ENCODE results near the gene BRD3.
"Not testable (repeated sequence)": the region's sequence is repeated elsewhere in the genome, so short reads cannot be mapped to it uniquely, and the experiment has no call there.

The BRD3 gene
- total RNA-seq: 42.2 to 44.2 reads per million in 2 donors

- DNase-seq: peak; percentile 75
Observed at GRCh38 chr9:134067904-134068743, at the start of gene BRD3. Gene BRD3, minus strand, starts transcription at chr9:134068026. Its CDS starts 14,549 bp downstream, at chr9:134053477.

GRCh38 chr9:134112561-134112960 is 44.7 kb upstream of the BRD3 start:
- DNase-seq: no peak

GRCh38 chr9:134111064-134111463 is 43.2 kb upstream of the BRD3 start:
- DNase-seq: no peak

- DNase-seq: no peak
Observed at GRCh38 chr9:134103391-134103998, 35.7 kb upstream of the BRD3 start.

GRCh38 chr9:134101623-134102149 is 33.9 kb upstream of the BRD3 start:
- no peak for DNase-seq

- DNase-seq: not testable (repeated sequence)
Observed at GRCh38 chr9:134101133-134101532, 33.3 kb upstream of the BRD3 start.

- no peak for DNase-seq
Observed at GRCh38 chr9:134100040-134100439, 32.2 kb upstream of the BRD3 start.

GRCh38 chr9:134099123-134099761 is 31.4 kb upstream of the BRD3 start:
- DNase-seq: no peak

- DNase-seq: no peak
Observed at GRCh38 chr9:134089972-134090371, 22.1 kb upstream of the BRD3 start.

GRCh38 chr9:134088063-134088725 is 20.4 kb upstream of the BRD3 start:
- no peak for DNase-seq

GRCh38 chr9:134085674-134086073 is 17.8 kb upstream of the BRD3 start:
- DNase-seq: no peak

GRCh38 chr9:134083451-134083850 is 15.6 kb upstream of the BRD3 start:
- no peak for DNase-seq

- DNase-seq: no peak
Observed at GRCh38 chr9:134076644-134077043, 8.8 kb upstream of the BRD3 start.

GRCh38 chr9:134075689-134076088 is 7.9 kb upstream of the BRD3 start:
- not testable (repeated sequence) for DNase-seq

- no peak for DNase-seq
Observed at GRCh38 chr9:134073500-134073899, 5.7 kb upstream of the BRD3 start.

- DNase-seq: not testable (repeated sequence)
Observed at GRCh38 chr9:134072683-134073082, 4.9 kb upstream of the BRD3 start.

GRCh38 chr9:134071149-134071548 is 3.3 kb upstream of the BRD3 start:
- DNase-seq: no peak

- no peak for DNase-seq
Observed at GRCh38 chr9:134069480-134070399, 1.9 kb upstream of the BRD3 start.

- no peak for DNase-seq
Observed at GRCh38 chr9:134068744-134069479, 1.1 kb upstream of the BRD3 start.

GRCh38 chr9:134066913-134067851 is 644 bp downstream of the BRD3 start:
- DNase-seq: peak; percentile 43

Measured in activated gamma-delta T cell (primary cell).